GM18499 (cell line): Measurements from ENCODE around the gene POLR2J.
"Not testable (repeated sequence)": the region's sequence is repeated elsewhere in the genome, so short reads cannot be mapped to it uniquely, and the experiment has no call there.

Experiments
- ATAC-seq: cut with Tn5 transposase; IDR thresholded peaks from one replicate; pipeline ENCODE4 v1.9.1; 2021; ENCODE audit warnings: moderate number of reproducible peaks; ENCODE audit not compliant: insufficient read depth, unreplicated experiment

Gene POLR2J

GRCh38 chr7:102496861-102497260 is 18.1 kb upstream of the POLR2J start:
- not testable (repeated sequence) for ATAC-seq

- not testable (repeated sequence) for ATAC-seq
Measured at GRCh38 chr7:102494473-102495149, 15.9 kb upstream of the POLR2J start.

GRCh38 chr7:102494026-102494425 is 15.3 kb upstream of the POLR2J start:
- ATAC-seq = not testable (repeated sequence)

- ATAC-seq = not testable (repeated sequence)
Measured at GRCh38 chr7:102493220-102493935, 14.7 kb upstream of the POLR2J start.

GRCh38 chr7:102490529-102491075 is 11.9 kb upstream of the POLR2J start:
- ATAC-seq = not testable (repeated sequence)

- not testable (repeated sequence) for ATAC-seq
Measured at GRCh38 chr7:102484317-102484716, 5.6 kb upstream of the POLR2J start.

GRCh38 chr7:102481962-102482361 is 3.2 kb upstream of the POLR2J start:
- not testable (repeated sequence) for ATAC-seq

- ATAC-seq = not testable (repeated sequence)
Measured at GRCh38 chr7:102479982-102480637, 1.4 kb upstream of the POLR2J start.

- ATAC-seq = peak; percentile 27
Measured at GRCh38 chr7:102479209-102479584, 475 bp upstream of the POLR2J start.

- ATAC-seq = not testable (repeated sequence)
Measured at GRCh38 chr7:102474736-102475435, 3.8 kb downstream of the POLR2J start.

GRCh38 chr7:102474116-102474515 is 4.6 kb downstream of the POLR2J start:
- ATAC-seq = not testable (repeated sequence)

GRCh38 chr7:102473271-102473991 is 5.3 kb downstream of the POLR2J start:
- no peak for ATAC-seq

- ATAC-seq = no peak
Measured at GRCh38 chr7:102472126-102473041, 6.3 kb downstream of the POLR2J start.

- ATAC-seq = no peak
Measured at GRCh38 chr7:102471791-102472125, 7.0 kb downstream of the POLR2J start.

- ATAC-seq = no peak
Measured at GRCh38 chr7:102469972-102470825, 8.5 kb downstream of the POLR2J start.

GRCh38 chr7:102469351-102469971 is 9.3 kb downstream of the POLR2J start:
- ATAC-seq = no peak
